Stomach smooth muscle (tissue), 2 donors: ENCODE results near the gene SSH2.
"Not testable (repeated sequence)": the region's sequence is repeated elsewhere in the genome, so short reads cannot be mapped to it uniquely, and the experiment has no call there.

ENCODE experiments used
- H3K27ac ChIP-seq: one replicate; pipeline ENCODE4 v1.7.0; 2013; ENCODE audit warnings: mild to moderate bottlenecking, low read length, inconsistent platforms
- H3K27me3 ChIP-seq, 2 donors: one replicate each; pipeline ENCODE4 v1.7.0; 2013; ENCODE audit warnings: low read length in 2 of 2; ENCODE audit not compliant: insufficient read depth in 2 of 2, control insufficient read depth in 1 of 2
- H3K36me3 ChIP-seq, 2 donors: one replicate each; pipeline ENCODE4 v1.7.0; 2013; ENCODE audit warnings: low read length in 2 of 2; ENCODE audit not compliant: control insufficient read depth in 2 of 2, insufficient read depth in 2 of 2
- H3K4me1 ChIP-seq: one replicate; pipeline ENCODE4 v1.7.0; 2013; ENCODE audit warnings: low read length; ENCODE audit not compliant: control insufficient read depth, insufficient read depth
- H3K4me3 ChIP-seq, 2 donors: one replicate each; pipeline ENCODE4 v1.7.0; 2013; ENCODE audit warnings: low read length in 2 of 2
- H3K9ac ChIP-seq, 2 donors: one replicate each; pipeline ENCODE4 v1.7.0; 2013; ENCODE audit warnings: low read length in 2 of 2, mild to moderate bottlenecking in 1 of 2
- H3K9me3 ChIP-seq, 2 donors: one replicate each; pipeline ENCODE4 v1.7.0; 2013; ENCODE audit warnings: low read length in 2 of 2; ENCODE audit not compliant: control insufficient read depth in 2 of 2
- donor health status: healthy.
- donor health status: Pancreatic carcinoma.

Gene SSH2

GRCh38 chr17:29905086-29905878 is 24.7 kb downstream of the SSH2 start:
- Histone ChIP-seq H3K9ac (no peak overlapping the region), H3K9me3 (no peaks in the 10 kb centered on the region), H3K4me1 (no peaks in the 10 kb centered on the region), H3K36me3 (no peaks in the 10 kb centered on the region), H3K27ac (no peak overlapping the region), H3K4me3 (no peak overlapping the region), H3K27me3 (no peaks in the 10 kb centered on the region)

- H3K4me3 ChIP-seq = no peak overlapping the region
- no peak overlapping the region for H3K9ac ChIP-seq
- H3K27ac ChIP-seq = no peak overlapping the region
- H3K27me3 ChIP-seq = no peaks in the 10 kb centered on the region
- H3K4me1 ChIP-seq = no peaks in the 10 kb centered on the region
- H3K36me3 ChIP-seq = no peaks in the 10 kb centered on the region
- no peaks in the 10 kb centered on the region for H3K9me3 ChIP-seq
Measured at GRCh38 chr17:29903471-29903870, 26.6 kb downstream of the SSH2 start.

GRCh38 chr17:29897136-29897535 is 32.9 kb downstream of the SSH2 start:
- not testable (repeated sequence) for H3K4me1 ChIP-seq, H3K9me3 ChIP-seq, H3K4me3 ChIP-seq, H3K27me3 ChIP-seq, H3K36me3 ChIP-seq, H3K9ac ChIP-seq, H3K27ac ChIP-seq

- no peak overlapping the region for H3K9ac ChIP-seq
- H3K9me3 ChIP-seq = no peaks in the 10 kb centered on the region
- H3K4me1 ChIP-seq = no peaks in the 10 kb centered on the region
- no peak overlapping the region for H3K4me3 ChIP-seq
- no peaks in the 10 kb centered on the region for H3K36me3 ChIP-seq
- H3K27me3 ChIP-seq = no peaks in the 10 kb centered on the region
- no peak overlapping the region for H3K27ac ChIP-seq
Measured at GRCh38 chr17:29892201-29892600, 37.8 kb downstream of the SSH2 start.

- H3K4me3 ChIP-seq = no peak overlapping the region
- H3K27ac ChIP-seq = no peak overlapping the region
- H3K9me3 ChIP-seq = no peaks in the 10 kb centered on the region
- no peak overlapping the region for H3K9ac ChIP-seq
- H3K27me3 ChIP-seq = no peaks in the 10 kb centered on the region
- no peaks in the 10 kb centered on the region for H3K36me3 ChIP-seq
- no peaks in the 10 kb centered on the region for H3K4me1 ChIP-seq
Measured at GRCh38 chr17:29891131-29891530, 38.9 kb downstream of the SSH2 start.

- Histone ChIP-seq H3K27me3 (no peaks in the 10 kb centered on the region), H3K9me3 (no peaks in the 10 kb centered on the region), H3K36me3 (no peaks in the 10 kb centered on the region), H3K9ac (no peak overlapping the region), H3K4me1 (no peaks in the 10 kb centered on the region), H3K27ac (no peak overlapping the region), H3K4me3 (no peak overlapping the region)
Measured at GRCh38 chr17:29885031-29885640, 44.9 kb downstream of the SSH2 start.

- Histone ChIP-seq H3K36me3 (no peaks in the 10 kb centered on the region), H3K27me3 (no peaks in the 10 kb centered on the region), H3K4me3 (no peak overlapping the region), H3K9ac (no peak overlapping the region), H3K27ac (no peak overlapping the region), H3K9me3 (no peaks in the 10 kb centered on the region), H3K4me1 (no peaks in the 10 kb centered on the region)
Measured at GRCh38 chr17:29883497-29883896, 46.5 kb downstream of the SSH2 start.

GRCh38 chr17:29881256-29881655 is 48.8 kb downstream of the SSH2 start:
- Histone ChIP-seq H3K4me1 (no peaks in the 10 kb centered on the region), H3K4me3 (no peak overlapping the region), H3K27me3 (no peaks in the 10 kb centered on the region), H3K36me3 (no peaks in the 10 kb centered on the region), H3K9ac (no peak overlapping the region), H3K27ac (no peak overlapping the region), H3K9me3 (no peaks in the 10 kb centered on the region)

- no peak overlapping the region for H3K9ac ChIP-seq
- no peak overlapping the region for H3K27ac ChIP-seq
Measured at GRCh38 chr17:29880031-29880430, 50.0 kb downstream of the SSH2 start.

GRCh38 chr17:29874931-29875596 is 55.0 kb downstream of the SSH2 start:
- no peak overlapping the region for H3K4me3 ChIP-seq
- peaks cover 0 to 3% of the 10 kb centered on the region in 2 donors for H3K9me3 ChIP-seq
- H3K27me3 ChIP-seq = no peaks in the 10 kb centered on the region
- no peak overlapping the region for H3K9ac ChIP-seq
- no peaks in the 10 kb centered on the region for H3K36me3 ChIP-seq
- H3K27ac ChIP-seq = no peak overlapping the region
- no peaks in the 10 kb centered on the region for H3K4me1 ChIP-seq

More at GRCh38 chr17:29880031-29880430, 50.0 kb downstream of the SSH2 start:
- Histone ChIP-seq H3K4me1 (no peaks in the 10 kb centered on the region), H3K27me3 (no peaks in the 10 kb centered on the region), H3K9me3 (peaks cover 0 to 3% of the 10 kb centered on the region in 2 donors), H3K36me3 (no peaks in the 10 kb centered on the region), H3K4me3 (no peak overlapping the region)

- H3K27ac ChIP-seq = not testable (repeated sequence)
Measured at GRCh38 chr17:29874358-29874757, 55.7 kb downstream of the SSH2 start.

More at GRCh38 chr17:29874358-29874757, 55.7 kb downstream of the SSH2 start:
- H3K4me3 ChIP-seq, H3K9ac ChIP-seq, H3K9me3 ChIP-seq, H3K4me1 ChIP-seq, H3K27me3 ChIP-seq, H3K36me3 ChIP-seq: not testable (repeated sequence)
